ENCODE data around the gene TPRG1.

GRCh38 chr3:189267981-189268613 lies 96.3 kb downstream of the TPRG1 start:
- TF ChIP-seq CTCF (conservative IDR thresholded peaks at IDR 0.05): peak; percentile 83
- TF ChIP-seq ZFX (IDR thresholded peaks at IDR 0.05): no peak
